Bone marrow (tissue), 2 donors: ENCODE data around the gene OLFM1.

Experiments used
- DNase-seq, 2 donors: peaks; one replicate each; lab custom pipeline; 2025; lab: John Stamatoyannopoulos, UW

The OLFM1 gene

GRCh38 chr9:135090081-135090480, 2.6 kb downstream of the OLFM1 start:
- no peak for DNase-seq

- DNase-seq = no peak
Observed at GRCh38 chr9:135090547-135090946, 3.1 kb downstream of the OLFM1 start.

DNA sequence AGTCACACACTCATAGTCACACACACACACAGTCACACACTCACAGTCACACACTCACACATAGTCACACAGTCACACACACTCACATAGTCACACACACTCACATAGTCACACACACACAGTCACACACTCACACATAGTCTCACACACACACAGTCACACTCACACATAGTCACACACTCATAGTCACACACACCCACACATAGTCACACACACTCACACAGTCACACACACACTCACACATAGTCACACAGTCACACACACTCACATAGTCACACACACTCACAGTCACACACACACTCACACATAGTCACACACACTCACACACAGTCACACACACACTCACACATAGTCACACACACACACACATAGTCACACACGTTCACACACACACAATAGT, 4.1 kb downstream of the OLFM1 start:
- DNase-seq = no peak

DNA sequence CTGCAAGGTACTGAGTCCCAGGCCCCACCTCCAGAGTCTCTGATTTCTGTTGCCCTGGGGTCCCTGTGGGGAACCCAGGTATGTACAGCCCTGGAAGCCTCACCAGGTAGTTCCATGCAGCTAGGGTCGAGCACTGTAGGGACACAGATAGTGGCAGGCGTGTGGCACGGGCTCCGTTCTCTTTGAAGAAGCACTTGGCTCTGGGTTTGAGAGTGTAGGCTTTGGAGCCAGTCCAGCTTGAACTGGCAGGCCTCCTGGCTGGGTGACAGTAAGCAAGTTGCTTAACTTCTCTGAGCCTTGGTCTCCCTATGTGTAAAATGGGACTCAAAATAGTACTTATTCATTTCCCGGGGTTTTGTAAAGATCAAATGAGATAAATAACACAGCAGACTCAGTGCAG, 5.6 kb downstream of the OLFM1 start:
- no peak for DNase-seq

- no peak for DNase-seq
Observed at GRCh38 chr9:135093911-135094584, 6.6 kb downstream of the OLFM1 start.

DNA sequence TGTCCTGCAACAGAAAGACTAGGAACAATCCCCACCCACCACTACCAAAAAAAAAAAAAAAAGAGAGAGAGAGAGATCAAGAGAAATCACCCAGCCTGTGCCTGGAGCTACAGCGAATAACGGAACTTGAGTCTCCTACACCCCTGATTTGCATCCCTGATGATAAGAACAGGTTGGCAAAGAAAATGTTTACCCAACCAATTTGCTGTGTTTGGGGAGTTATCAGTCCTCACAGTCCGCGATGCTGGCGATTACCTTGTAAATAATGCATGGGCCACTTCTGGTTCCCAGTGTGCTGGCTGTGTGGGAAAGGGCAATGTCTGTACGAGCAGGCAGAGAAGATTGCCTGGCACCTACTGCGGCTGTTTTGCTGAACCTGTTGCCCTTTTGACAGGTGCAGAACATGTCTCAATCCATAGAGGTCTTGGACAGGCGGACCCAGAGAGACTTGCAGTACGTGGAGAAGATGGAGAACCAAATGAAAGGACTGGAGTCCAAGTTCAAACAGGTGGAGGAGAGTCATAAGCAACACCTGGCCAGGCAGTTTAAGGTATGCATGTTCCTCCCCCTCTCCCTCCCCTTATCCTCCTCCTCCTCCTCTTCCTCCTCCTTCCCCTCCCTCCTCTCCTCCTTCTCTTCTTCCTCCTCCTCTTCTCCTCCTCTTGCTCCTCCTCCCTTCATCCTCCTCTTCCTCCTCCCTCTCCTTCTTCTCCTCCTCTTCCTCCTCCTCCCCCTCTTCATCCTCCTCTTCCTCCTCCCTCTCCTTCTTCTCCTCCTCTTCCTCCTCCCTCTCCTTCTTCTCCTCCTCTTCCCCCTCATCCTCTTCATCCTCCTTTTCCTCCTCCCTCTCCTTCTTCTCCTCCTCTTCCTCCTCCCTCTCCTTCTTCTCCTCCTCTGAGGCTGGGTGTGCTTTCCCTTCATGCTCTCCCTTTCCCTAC, 8.3 kb downstream of the OLFM1 start:
- no peak for DNase-seq

DNA sequence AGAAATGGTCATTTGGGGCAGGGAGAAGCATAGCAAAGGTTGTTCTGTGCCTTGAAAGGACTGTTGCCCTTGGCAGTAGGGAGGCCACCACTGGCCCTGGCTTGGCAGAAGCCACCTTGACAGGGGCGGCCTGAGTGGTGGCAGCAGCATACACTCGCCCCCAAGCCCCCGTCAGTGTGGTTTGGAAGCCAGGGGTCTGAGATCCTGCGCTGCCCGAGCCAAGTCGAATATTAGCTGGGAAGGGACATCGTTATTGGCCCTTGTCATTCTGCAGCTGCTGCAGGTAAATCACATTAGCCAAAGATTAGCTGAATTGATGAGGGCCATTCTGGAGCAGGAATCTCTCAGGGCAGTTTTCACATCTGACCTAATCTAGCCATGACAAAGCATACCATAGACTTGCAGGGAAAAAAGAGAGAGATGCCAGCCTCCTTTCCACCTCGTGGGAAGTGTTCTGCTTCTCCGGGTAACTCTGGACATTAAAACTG, 9.0 kb downstream of the OLFM1 start:
- DNase-seq = no peak

- DNase-seq = no peak
Observed at GRCh38 chr9:135098400-135099105, 11.1 kb downstream of the OLFM1 start.

- DNase-seq = no peak
Observed at GRCh38 chr9:135099574-135099973, 12.1 kb downstream of the OLFM1 start.

GRCh38 chr9:135100241-135100681, 12.8 kb downstream of the OLFM1 start:
- no peak for DNase-seq

DNA sequence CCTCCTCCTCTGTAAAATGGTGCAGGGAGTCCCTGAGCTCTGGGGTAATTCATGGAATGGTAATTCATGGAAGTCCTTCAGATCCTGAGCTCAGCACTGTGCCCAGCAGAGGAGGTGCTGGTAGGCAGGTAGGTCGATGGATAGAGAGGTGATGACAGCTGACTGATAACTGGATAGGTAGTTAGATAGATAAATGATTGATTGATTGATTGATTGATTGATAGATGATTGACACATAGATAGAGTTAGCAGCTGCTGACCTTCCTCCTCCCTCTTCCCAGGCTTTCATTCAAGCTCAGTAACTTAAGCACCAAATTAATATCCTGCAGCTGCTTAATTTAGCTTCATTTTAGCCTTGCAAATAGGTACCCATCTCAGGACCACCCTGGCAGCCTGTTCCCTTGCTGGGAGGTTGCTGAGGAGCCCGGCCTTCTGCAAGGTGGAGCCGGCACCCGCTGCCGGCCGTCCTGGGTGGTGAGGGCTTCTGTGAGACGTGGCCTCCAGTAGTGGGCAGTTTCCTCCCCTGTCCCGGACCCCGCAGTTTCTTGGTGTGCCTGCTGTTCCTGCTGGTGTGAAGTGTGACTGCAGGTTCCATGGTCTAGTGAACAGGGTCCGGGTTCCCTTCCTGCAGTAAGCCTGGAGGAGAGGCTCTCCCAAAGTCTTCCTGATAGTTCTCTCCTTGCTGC, 13.4 kb downstream of the OLFM1 start:
- DNase-seq = no peak

- no peak for DNase-seq
Observed at GRCh38 chr9:135101486-135101885, 14.0 kb downstream of the OLFM1 start.

DNA sequence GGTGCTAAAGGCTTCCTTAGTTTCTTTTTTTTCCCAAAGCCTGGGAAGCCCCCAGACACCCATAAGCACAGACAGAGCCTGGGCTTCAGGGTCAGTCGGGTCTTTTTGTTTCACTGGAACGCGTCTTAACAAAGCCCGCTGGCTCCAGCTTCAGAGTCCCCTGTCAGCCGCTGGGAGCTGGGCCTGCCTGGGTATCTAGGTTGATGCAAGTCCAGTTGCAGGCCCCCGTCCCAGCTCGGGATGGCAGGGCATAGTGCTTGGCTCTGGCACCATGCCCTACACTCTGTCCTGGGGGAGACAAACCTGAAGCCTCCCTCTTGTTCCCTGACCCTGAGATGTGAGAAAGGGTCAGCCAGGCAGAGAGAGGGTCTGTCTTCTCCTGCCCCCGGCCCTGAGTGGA, 14.5 kb downstream of the OLFM1 start:
- no peak for DNase-seq

DNA sequence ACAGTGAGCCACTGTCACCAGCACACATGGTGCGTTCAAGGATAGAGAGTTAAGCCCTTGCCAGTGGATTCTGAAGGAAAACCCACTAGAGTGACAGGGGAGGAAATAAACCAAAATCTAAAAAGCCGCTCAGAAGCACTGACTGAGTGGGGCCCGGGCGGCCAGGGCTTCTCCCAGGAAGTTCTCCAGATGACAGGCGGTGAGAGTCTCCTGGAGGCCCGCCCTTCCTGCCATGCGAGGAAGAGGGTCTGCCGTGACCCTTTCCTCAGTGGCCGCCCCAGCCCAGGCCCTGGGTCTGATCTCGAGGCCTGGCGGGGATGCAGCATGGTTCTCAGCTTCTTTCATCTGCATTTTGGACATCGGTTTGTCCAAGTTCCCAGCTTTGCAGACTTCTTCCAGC, 14.9 kb downstream of the OLFM1 start:
- DNase-seq = no peak

DNA sequence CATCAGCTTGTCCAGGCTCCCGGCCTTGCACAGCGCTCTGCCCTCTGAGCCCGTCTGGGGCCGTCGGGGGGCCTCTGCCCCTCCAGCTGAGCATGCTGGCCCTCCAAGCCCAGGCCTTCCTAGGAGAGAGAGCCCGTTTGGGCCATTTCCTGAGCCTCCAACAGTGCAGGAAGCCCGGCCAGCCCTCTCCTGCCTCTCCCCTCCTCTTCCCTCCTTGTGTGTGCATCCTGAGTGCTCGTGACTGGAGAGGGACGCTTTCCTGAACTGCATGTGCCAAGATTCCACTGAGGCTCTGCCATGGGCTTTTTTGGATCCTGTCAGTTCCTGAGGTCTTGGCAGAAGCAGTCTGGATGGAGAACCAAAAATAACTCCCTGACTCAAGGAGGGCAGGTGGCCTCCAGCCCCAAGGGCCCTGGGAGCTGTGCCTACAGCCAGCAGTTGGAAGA, 15.6 kb downstream of the OLFM1 start:
- no peak for DNase-seq

DNA sequence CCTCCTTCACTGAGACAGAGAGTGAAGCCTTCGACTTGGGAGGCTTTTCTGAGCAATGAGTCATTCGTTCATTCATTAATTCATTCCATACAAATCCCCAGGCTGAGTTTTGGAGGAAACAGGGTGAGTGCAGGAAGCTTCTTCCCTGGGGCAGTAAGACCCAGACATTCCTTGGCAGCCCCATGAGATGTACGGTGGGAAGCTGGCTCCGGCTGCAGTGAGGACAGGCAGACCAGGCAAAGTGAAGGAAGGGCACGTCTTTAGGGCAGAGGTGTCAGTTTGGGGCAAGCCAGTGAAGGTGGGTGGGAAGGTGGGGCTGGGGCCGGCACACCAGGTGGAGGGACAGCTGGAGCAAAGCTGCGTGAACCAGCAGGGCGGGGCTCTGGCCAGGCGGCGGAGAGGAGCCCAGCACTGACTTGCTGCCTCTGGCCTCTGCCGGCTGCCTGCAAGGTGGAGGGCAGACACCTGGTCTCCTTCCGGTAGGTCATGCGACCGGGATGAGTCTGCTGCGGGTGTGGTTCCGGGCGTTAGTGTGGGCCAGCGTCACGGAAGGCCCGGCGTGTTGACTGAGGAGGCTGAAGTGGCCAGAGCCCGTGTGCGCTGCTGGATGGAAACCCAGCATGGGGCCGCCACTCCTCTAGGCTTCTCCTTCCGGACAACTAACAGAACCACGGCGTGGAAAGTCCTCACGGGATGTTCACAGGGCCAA, 16.6 kb downstream of the OLFM1 start:
- no peak for DNase-seq

GRCh38 chr9:135104761-135105160, 17.3 kb downstream of the OLFM1 start:
- DNase-seq = no peak

DNA sequence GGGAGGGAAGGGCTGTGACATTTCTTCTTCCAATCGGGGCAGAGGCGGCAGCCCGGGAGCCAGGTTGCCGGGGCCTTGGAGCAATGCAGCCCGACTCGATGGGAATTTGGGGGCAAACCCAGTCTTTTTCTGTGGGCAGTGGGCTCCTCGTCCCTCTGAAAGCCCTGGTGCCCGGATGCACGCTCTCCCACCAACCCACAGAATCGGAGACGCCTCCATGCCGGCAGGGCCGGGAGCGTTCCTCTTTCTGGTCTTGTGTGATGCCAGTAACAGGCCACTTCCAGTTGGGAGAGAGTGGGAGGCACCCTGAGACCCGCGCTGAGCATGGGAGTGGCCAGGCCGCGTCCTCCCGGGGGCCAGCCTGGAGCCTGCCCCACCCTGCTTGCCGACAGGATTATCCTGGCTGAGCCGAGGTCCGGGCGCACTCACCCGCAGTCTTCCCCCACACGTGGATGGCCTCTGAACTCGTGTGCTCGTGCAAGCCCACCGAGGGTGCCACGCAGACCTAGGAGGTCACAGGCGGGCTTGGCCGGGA, 17.8 kb downstream of the OLFM1 start:
- no peak for DNase-seq

GRCh38 chr9:135105938-135106491, 18.5 kb downstream of the OLFM1 start:
- no peak for DNase-seq

DNA sequence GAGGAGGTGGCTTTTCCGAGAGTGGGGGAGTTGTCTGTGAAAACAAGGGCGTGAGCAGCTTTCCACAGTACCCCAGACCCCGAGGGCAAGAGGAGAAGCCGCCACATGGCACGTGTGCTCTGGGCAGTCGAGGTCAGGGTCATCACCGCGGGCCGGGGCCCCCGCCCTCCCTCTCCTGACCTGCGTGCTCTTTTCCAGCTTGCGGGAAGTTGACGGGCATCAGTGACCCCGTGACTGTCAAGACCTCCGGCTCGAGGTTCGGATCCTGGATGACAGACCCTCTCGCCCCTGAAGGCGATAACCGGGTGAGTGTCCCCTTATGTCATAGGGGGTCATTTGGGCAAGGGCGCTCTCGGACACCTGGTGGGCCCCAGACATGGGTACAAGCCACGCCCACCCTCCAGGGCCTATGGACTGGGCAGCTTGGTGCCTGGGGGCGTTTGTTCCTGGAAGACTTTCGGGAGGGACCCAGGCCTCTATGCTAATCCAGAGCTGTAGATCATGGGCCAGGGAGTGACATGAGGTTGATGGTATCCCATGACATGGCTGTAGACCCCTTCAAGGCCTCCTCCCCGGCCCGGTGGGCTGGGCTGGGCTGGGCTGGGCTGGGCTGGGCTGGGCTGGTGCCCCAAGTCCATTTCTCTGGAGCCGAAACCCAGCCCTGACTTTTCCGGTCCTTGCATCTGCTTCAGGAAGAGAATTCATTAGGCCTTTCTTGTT, 19.2 kb downstream of the OLFM1 start:
- DNase-seq = no peak
